Measurements from ENCODE around the gene ARFGAP2. TPM values are rescaled to one million over a fixed set of nuclear protein-coding genes. Genes with fewer than 3 reads are reported as not detected.

ARFGAP2 gene
- total RNA-seq, 6 experiments from 2014 or later: 58.2 to 64.0 (median 61.1) TPM

GRCh38 chr11:47177846-47178245 lies 1.2 kb upstream of the ARFGAP2 start:
- no peak for TF ChIP-seq CTCF (IDR thresholded peaks at IDR 0.05)
- DNase-seq: no peak
- Mint-ChIP-seq H3K4me3 (peak overlapping the region; percentile 96), H3K27ac (peak overlapping the region; percentile 99), H3K4me1 (ENCODE audit: low read depth) (peaks cover 25% of the 10 kb centered on the region), H3K9me3 (no peaks in the 10 kb centered on the region), H3K27me3 (ENCODE audit: insufficient read depth) (peaks cover 3% of the 10 kb centered on the region; the same call in 1 of the 2 replicates), H3K36me3 (ENCODE audit: low read depth) (peaks cover 8% of the 10 kb centered on the region; the same call in 1 of the 2 replicates)

DNA sequence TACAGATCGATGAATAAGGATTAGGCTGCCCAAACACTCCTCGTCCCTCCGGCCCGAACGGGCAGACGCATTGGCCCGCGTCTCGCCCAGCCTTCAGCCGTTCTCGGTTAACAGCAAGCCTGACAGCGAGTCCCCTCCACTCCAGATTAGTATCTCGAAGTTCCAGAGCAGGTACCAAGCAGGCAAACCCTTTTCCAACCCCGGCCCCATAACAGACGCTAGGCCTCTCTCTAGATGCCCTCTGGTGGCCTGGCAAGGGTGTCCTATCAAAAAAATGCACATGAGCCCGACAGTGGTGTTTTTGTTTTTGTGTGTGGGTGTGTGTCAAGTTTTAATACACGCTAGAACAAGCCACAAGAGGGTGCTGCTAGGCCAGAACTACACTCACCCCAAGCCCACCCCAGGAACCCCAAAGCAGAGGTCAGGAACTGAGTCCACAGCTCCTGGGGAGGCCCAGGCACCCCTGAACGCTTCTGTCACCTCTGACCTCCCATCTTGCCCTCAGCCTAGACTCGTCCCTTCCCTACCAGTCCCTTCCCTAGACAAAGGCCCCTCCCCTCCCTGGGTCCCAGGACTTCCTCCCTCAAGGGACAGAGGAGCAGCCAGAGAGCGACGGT lies 658 bp upstream of the ARFGAP2 start:
- peak overlapping the region; percentile 99 for H3K27ac Mint-ChIP-seq
- peaks cover 7% of the 10 kb centered on the region for H3K27me3 Mint-ChIP-seq (ENCODE audit: insufficient read depth)
- peaks cover 25% of the 10 kb centered on the region for H3K4me1 Mint-ChIP-seq (ENCODE audit: low read depth)
- peak; percentile 82 for DNase-seq
- no peaks in the 10 kb centered on the region for H3K9me3 Mint-ChIP-seq
- H3K36me3 Mint-ChIP-seq (ENCODE audit: low read depth): peaks cover 8% of the 10 kb centered on the region; the same call in 1 of the 2 replicates
- H3K4me3 Mint-ChIP-seq: peak overlapping the region; percentile 96
- TF ChIP-seq CTCF (IDR thresholded peaks at IDR 0.05): peak; percentile 85

DNA sequence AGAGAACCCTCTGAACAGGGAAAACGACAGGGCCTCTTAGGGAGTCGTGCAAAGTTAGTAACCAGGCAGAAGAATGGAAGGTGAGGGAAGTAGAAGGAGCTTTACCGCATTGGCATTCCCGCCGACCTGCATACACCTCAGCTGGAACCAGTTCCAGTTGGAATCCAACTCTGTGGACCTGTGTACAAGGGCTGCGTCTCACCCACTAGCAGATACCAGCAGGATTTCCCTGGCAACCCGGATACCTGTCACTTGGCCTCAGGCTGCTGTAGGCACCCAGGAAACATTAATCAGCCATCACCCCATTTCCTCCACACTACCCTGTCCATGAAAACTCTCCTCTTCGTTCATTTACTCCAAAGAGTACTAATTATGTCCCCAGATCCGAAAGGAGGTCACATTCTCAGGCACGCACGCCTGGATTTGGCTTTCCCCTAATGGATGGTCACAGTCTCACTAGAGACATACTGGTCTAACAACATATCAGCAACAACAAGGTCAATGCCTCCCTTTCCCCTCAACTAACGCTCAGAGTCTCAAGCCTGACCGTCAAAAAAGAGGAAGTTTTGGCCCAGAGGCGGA lies 842 bp downstream of the ARFGAP2 start:
- Mint-ChIP-seq H3K36me3 (ENCODE audit: low read depth) (peaks cover 8% of the 10 kb centered on the region), H3K4me3 (peak overlapping the region; percentile 96), H3K27me3 (ENCODE audit: insufficient read depth) (peaks cover 10% of the 10 kb centered on the region), H3K9me3 (no peaks in the 10 kb centered on the region), H3K27ac (peak overlapping the region; percentile 99), H3K4me1 (ENCODE audit: low read depth) (peaks cover 25% of the 10 kb centered on the region)
- TF ChIP-seq CTCF (IDR thresholded peaks at IDR 0.05): no peak
- no peak for DNase-seq

GRCh38 chr11:47172740-47173336 lies 3.8 kb downstream of the ARFGAP2 start:
- DNase-seq: no peak
- H3K36me3 Mint-ChIP-seq (ENCODE audit: low read depth): peaks cover 8% of the 10 kb centered on the region
- peaks cover 10% of the 10 kb centered on the region for H3K27me3 Mint-ChIP-seq (ENCODE audit: insufficient read depth)
- no peaks in the 10 kb centered on the region for H3K9me3 Mint-ChIP-seq
- H3K27ac Mint-ChIP-seq: no peak overlapping the region
- no peak for TF ChIP-seq CTCF (IDR thresholded peaks at IDR 0.05)
- no peak overlapping the region for H3K4me3 Mint-ChIP-seq
- H3K4me1 Mint-ChIP-seq (ENCODE audit: low read depth): peaks cover 22% of the 10 kb centered on the region

DNA sequence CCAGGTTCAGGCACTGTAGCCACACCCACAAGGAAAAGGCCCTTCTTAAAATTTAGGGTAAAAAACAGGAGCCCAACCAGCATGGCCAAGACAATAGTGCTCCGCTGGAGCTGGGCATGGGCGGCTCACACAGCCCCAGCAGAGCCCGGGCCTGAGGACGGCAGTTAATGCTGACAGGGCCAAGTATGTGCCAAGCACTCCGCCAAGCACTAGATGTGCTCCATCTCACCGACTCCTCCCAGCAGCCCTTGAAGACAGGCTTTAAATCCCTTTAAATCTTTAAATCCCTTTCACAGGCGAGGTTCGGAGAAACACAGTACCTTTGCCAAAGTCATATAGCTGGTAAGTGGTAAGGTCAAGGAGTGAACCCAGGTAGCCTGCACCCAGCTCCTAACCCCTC lies 4.8 kb downstream of the ARFGAP2 start:
- no peak for TF ChIP-seq CTCF (IDR thresholded peaks at IDR 0.05)
- Mint-ChIP-seq H3K27ac (no peak overlapping the region), H3K4me1 (ENCODE audit: low read depth) (peaks cover 15% of the 10 kb centered on the region), H3K9me3 (no peaks in the 10 kb centered on the region), H3K36me3 (ENCODE audit: low read depth) (peaks cover 8% of the 10 kb centered on the region), H3K4me3 (no peak overlapping the region), H3K27me3 (ENCODE audit: insufficient read depth) (peaks cover 10% of the 10 kb centered on the region)
- DNase-seq: no peak

Data from HFFc6 (cell line).